Fibroblast of mammary gland (primary cell): ENCODE data around the gene BMPR1A.

Source experiments
- DNase-seq: peaks from one replicate; pipeline ENCODE4 v3.0.0-alpha.2; 2010; ENCODE audit warnings: low read depth
- H3K4me3 ChIP-seq: 2 replicates; pipeline ENCODE4 v1.5.1; 2011; ENCODE audit warnings: low read depth, mild to moderate bottlenecking, low read length, moderate library complexity; ENCODE audit not compliant: control insufficient read depth
- TF ChIP-seq, protein P1 (sequence below): conservative IDR thresholded peaks from 2 replicates; pipeline ENCODE4 v1.5.1; 2011; ENCODE audit warnings: low read depth, low read length, inconsistent platforms; ENCODE audit not compliant: control insufficient read depth, insufficient read depth

Gene BMPR1A

DNA sequence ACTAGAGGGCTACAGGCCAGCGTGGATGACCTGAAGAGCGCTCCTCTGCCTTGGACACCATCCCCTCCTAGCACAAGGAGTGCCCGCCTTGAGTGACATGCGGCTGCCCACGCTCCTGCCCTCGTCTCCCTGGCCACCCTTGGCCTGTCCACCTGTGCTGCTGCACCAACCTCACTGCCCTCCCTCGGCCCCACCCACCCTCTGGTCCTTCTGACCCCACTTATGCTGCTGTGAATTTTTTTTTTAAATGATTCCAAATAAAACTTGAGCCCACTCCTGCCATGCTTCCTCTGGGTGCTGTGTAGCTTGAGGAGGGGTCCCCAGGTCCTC lies 206.5 kb downstream of the BMPR1A start:
- no peak for DNase-seq
- TF ChIP-seq, protein P1, sequence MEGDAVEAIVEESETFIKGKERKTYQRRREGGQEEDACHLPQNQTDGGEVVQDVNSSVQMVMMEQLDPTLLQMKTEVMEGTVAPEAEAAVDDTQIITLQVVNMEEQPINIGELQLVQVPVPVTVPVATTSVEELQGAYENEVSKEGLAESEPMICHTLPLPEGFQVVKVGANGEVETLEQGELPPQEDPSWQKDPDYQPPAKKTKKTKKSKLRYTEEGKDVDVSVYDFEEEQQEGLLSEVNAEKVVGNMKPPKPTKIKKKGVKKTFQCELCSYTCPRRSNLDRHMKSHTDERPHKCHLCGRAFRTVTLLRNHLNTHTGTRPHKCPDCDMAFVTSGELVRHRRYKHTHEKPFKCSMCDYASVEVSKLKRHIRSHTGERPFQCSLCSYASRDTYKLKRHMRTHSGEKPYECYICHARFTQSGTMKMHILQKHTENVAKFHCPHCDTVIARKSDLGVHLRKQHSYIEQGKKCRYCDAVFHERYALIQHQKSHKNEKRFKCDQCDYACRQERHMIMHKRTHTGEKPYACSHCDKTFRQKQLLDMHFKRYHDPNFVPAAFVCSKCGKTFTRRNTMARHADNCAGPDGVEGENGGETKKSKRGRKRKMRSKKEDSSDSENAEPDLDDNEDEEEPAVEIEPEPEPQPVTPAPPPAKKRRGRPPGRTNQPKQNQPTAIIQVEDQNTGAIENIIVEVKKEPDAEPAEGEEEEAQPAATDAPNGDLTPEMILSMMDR = no peak
- H3K4me3 ChIP-seq = no peak overlapping the region

DNA sequence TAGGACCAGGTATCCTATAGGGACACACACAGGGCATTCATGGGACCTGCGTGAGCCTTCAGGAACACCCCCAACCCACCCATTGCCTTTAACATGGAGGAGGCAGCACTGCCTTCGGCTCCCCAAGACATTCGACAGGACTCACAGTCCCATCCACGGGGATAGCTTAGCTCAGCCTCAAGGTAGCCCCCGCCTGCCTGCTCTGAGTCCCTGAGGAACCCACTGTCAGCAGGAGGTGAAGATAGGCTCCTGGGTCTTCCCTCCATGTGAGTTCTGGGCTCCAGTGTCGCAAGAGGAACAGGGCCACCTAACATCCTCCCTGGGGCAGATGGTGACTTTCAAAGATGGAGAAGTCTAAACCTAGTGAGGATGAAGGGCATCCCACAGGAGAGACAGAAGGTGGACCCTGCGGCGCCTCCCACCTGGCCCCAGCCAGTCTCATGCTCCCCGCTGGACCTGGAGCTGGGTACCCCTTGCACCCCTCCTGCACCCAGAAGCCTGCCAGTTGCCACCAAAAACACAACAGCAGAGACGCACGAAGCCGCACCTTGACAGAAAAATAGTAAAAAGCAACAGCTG lies 207.0 kb downstream of the BMPR1A start:
- no peak overlapping the region for H3K4me3 ChIP-seq
- TF ChIP-seq, protein P1 = no peak
- no peak for DNase-seq

DNA sequence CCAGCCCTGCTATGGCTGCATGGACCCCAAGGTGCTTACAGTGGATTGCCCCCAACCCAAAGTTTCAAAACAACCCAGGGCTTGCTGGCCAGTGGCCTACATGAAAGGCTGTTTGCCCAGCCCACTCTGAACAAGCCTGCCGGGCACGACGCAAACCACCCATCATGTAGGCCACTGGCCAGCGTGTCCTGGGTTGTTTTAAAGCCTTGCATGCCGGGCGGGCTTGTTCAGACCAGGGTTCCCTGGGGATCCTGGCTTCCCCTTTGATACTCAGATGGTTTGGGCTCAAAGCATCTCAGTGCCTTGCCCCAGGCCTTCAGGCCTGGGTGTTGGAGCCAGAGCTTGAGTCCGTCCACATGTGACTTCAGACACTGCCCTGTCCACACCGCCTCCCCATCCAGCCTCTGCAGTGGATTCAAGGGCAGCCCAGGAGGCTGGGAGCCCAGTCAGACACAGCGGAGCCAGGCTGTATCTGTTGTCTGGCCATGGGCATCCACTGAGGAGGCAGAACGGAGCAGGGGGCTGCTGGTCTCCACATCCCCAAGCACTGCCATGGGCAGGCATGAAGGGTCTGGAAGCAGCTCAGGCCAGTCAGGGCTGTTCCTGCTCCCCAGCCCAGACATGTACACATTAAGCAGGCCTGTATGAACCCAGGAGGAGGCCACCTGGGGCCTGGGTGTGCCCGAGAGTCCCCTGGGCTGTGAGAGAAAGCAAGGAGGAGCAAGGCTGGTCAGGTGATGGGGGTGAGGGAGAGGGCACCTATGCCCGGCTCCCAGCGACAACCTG lies 207.8 kb downstream of the BMPR1A start:
- DNase-seq = no peak
- TF ChIP-seq, protein P1 = no peak
- no peak overlapping the region for H3K4me3 ChIP-seq

DNA sequence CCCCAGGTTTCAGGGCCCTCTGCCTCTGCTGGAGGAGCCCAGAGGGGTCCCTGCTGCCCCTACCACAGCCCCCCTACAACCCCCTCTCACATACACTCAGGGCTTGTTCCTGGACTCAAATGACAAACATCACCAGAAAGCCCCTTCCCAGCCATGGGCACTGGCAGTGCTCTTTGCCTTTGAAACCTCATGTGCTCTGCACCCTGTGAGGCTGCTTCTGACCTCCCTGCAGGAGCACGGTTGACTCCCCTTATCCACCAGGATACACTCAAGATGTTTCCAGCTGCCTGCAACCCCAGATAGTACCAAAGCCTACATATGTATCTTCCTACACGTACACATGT lies 208.4 kb downstream of the BMPR1A start:
- no peak overlapping the region for H3K4me3 ChIP-seq
- DNase-seq = no peak
- TF ChIP-seq, protein P1 = no peak

DNA sequence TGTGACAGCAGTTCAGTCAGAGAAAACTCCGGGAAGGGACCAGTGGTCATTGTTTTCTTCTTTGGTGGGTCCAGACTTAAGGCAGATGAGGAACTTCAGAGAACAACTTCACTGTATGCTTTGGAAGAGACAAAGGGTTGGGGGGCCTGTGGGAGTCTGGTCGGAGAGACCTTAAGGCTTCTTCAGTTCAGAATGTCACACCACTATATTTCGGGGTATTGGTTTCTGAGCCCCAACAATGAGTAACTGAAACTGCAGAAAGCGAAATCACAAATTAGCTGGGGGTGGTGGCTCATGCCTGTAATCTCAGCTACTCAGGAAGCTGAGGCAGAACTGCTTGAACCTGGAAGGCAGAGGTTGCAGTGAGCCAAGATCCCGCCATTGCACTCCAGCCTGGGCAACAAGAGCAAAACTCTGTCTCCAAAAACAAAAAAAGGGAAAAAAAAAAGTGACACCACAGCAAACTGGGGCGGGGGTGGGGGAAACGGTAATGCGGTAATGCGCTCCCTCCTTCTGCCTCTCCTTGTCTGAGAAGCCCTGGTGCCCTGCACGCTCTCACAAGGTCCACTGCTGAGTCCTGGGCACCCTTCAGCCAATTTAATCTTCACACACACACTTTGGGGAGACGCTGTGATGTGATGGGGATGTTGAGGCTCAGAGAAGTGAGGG lies 209.7 kb downstream of the BMPR1A start:
- no peak for DNase-seq
- no peak overlapping the region for H3K4me3 ChIP-seq
- TF ChIP-seq, protein P1 = no peak

DNA sequence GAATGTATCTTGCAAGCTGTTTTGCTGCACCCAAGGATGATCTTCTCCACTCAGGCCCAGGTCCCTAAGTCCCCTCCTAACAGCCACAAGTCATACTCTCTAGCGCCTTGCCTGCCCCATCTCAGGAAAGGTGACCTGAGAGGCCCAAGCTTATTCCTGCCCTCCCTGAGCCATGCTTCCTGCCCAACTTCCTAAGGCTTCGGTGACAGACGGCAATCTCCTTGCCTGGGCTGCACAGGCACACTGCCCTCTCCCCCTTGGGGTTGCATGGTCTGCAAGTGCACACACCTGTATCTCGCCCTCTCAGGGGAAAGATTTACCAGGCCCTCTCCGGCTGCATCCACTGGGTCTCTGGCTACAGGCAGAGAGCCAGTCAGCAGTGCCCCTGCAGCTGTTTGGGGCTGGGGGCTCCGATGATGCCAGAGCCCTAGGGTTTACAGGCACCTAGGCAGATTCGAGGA lies 211.1 kb downstream of the BMPR1A start:
- no peak for DNase-seq
- peak overlapping the region; percentile 66 for H3K4me3 ChIP-seq
- TF ChIP-seq, protein P1 = no peak
